OCI-LY1 (cell line): ENCODE measurements around the gene SLC6A18.

ENCODE experiments used
- H2AFZ ChIP-seq: fragments of 200-600 bp; sonication (generic), shearing (Covaris generic); 2 replicates; pipeline ENCODE4 v1.6.0; 2014; ENCODE audit warnings: antibody characterized with exemption, mild to moderate bottlenecking, low read length
- H3F3A ChIP-seq: fragments of 200-600 bp; sonication (generic), shearing (Covaris generic); 2 replicates; pipeline ENCODE4 v1.6.0; 2014; ENCODE audit warnings: mild to moderate bottlenecking, antibody characterized with exemption, low read length, moderate library complexity; ENCODE audit not compliant: insufficient read depth
- H3K27ac ChIP-seq: fragments of 200-600 bp; sonication (generic); 2 replicates; pipeline ENCODE4 v1.5.1; 2014; ENCODE audit warnings: low read length, mixed run types, mild to moderate bottlenecking, low read depth; ENCODE audit not compliant: poor library complexity, severe bottlenecking
- H3K27me3 ChIP-seq: fragments of 200-600 bp; sonication (generic); 2 replicates; pipeline ENCODE4 v1.6.0; 2014; ENCODE audit warnings: antibody characterized with exemption, mild to moderate bottlenecking, low read length, moderate library complexity; ENCODE audit not compliant: insufficient read depth
- H3K36me3 ChIP-seq: fragments of 200-600 bp; sonication (generic); 2 replicates; pipeline ENCODE4 v1.6.1; 2014; ENCODE audit warnings: mild to moderate bottlenecking, antibody characterized with exemption, low read length, moderate library complexity, mixed read lengths; ENCODE audit not compliant: insufficient read depth
- H3K4me1 ChIP-seq: fragments of 200-600 bp; sonication (generic); 2 replicates; pipeline ENCODE4 v1.5.1; 2014; ENCODE audit warnings: mild to moderate bottlenecking, low read length, moderate library complexity; ENCODE audit not compliant: insufficient read depth, severe bottlenecking
- H3K4me2 ChIP-seq: fragments of 200-600 bp; sonication (generic), shearing (Covaris generic); 2 replicates; pipeline ENCODE4 v1.6.1; 2014; ENCODE audit warnings: low read length
- H3K4me3 ChIP-seq: fragments of 200-600 bp; sonication (generic); 2 replicates; pipeline ENCODE4 v1.5.1; 2014; ENCODE audit warnings: low read length, low read depth, mild to moderate bottlenecking, mixed read lengths; ENCODE audit not compliant: poor library complexity, severe bottlenecking
- H3K79me2 ChIP-seq: fragments of 200-600 bp; shearing (Covaris generic); 2 replicates; pipeline ENCODE4 v1.6.1; 2016; ENCODE audit warnings: mixed run types, low read length, mixed read lengths; ENCODE audit not compliant: insufficient read depth
- H3K9ac ChIP-seq: fragments of 200-600 bp; sonication (generic), shearing (Covaris generic); 2 replicates; pipeline ENCODE4 v1.6.1; 2014; ENCODE audit warnings: mild to moderate bottlenecking, low read length, mixed read lengths
- H3K9me2 ChIP-seq: fragments of 200-600 bp; sonication (generic), shearing (Covaris generic); 2 replicates; pipeline ENCODE4 v1.6.1; 2014; ENCODE audit warnings: low read depth, mild to moderate bottlenecking, low read length, mixed read lengths
- H3K9me3 ChIP-seq: fragments of 200-600 bp; shearing (Covaris generic); 2 replicates; pipeline ENCODE4 v1.6.1; 2014; ENCODE audit warnings: low read length, mixed read lengths
- H4K20me1 ChIP-seq: fragments of 200-600 bp; sonication (generic), shearing (Covaris generic); 2 replicates; pipeline ENCODE4 v1.6.0; 2016; ENCODE audit warnings: mild to moderate bottlenecking, low read length; ENCODE audit not compliant: insufficient read depth
- CTCF ChIP-seq: fragments of 200-600 bp; sonication (generic), shearing (Covaris generic); IDR thresholded peaks from 2 replicates; pipeline ENCODE4 v1.5.1; 2017; ENCODE audit warnings: mild to moderate bottlenecking, antibody characterized with exemption, low read length, moderate library complexity, mixed read lengths
- EZH2 ChIP-seq: fragments of 200-600 bp; sonication (generic), shearing (Covaris generic); IDR thresholded peaks from 2 replicates; pipeline ENCODE4 v1.8.0; 2017; ENCODE audit warnings: borderline replicate concordance, mixed run types, mild to moderate bottlenecking, antibody characterized with exemption, low read length, moderate library complexity, mixed read lengths

Gene SLC6A18

GRCh38 chr5:1217596-1218206 lies 7.5 kb upstream of the SLC6A18 start:
- Histone ChIP-seq H3K9me3 (no peaks in the 10 kb centered on the region), H3K36me3 (no peaks in the 10 kb centered on the region), H2AFZ (no peak overlapping the region), H3K4me2 (no peak overlapping the region), H3K4me3 (no peak overlapping the region), H3K27ac (no peak overlapping the region), H3K79me2 (no peaks in the 10 kb centered on the region), H3F3A (no peaks in the 10 kb centered on the region), H3K9me2 (no peaks in the 10 kb centered on the region), H4K20me1 (no peaks in the 10 kb centered on the region), H3K4me1 (no peaks in the 10 kb centered on the region), H3K9ac (no peak overlapping the region), H3K27me3 (no peaks in the 10 kb centered on the region; the same call in 1 of the 2 replicates)
- TF ChIP-seq CTCF (no peak), EZH2 (no peak)

- Histone ChIP-seq H3K9ac (no peak overlapping the region), H3K36me3 (no peaks in the 10 kb centered on the region), H3K9me2 (no peaks in the 10 kb centered on the region)
Measured at GRCh38 chr5:1218351-1219080, 6.7 kb upstream of the SLC6A18 start.

DNA sequence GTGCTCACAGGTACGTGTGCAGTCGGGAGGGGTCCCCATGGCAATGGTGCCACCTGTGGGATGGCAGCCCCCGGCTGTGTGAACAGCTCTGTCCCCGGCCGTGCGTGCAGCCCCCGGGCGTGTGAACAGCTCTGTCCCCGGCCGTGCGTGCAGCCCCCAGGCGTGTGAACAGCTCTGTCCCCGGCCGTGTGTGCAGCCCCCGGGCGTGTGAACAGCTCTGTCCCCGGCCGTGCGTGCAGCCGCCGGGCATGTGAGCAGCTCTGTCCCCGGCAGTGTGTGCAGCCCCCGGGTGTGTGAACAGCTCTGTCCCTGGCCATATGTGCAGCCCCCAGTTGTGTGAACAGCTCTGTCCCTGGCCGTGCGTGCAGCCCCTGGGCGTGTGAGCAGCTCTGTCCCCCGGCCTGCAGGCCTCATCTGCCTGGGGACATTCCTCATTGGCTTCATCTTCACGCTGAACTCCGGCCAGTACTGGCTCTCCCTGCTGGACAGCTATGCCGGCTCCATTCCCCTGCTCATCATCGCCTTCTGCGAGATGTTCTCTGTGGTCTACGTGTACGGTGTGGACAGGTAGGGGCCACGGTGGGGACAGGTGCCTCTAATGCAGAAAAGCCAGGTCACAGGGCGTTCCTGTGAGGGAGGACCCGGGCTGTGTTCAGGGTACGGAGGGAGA lies 5.9 kb upstream of the SLC6A18 start:
- Histone ChIP-seq H3K9me3 (no peaks in the 10 kb centered on the region), H3K36me3 (no peaks in the 10 kb centered on the region), H3F3A (no peaks in the 10 kb centered on the region), H3K4me3 (no peak overlapping the region), H3K4me1 (no peaks in the 10 kb centered on the region), H3K27me3 (no peaks in the 10 kb centered on the region; the same call in 1 of the 2 replicates), H2AFZ (no peak overlapping the region), H3K27ac (no peak overlapping the region), H4K20me1 (no peaks in the 10 kb centered on the region), H3K9me2 (no peaks in the 10 kb centered on the region), H3K79me2 (no peaks in the 10 kb centered on the region), H3K4me2 (no peak overlapping the region), H3K9ac (no peak overlapping the region)
- TF ChIP-seq CTCF: no peak
- no peak for TF ChIP-seq EZH2

More at GRCh38 chr5:1218351-1219080, 6.7 kb upstream of the SLC6A18 start:
- TF ChIP-seq EZH2 (no peak), CTCF (no peak)
- no peak overlapping the region for H2AFZ ChIP-seq
- no peaks in the 10 kb centered on the region for H3K79me2 ChIP-seq
- no peaks in the 10 kb centered on the region for H3K4me1 ChIP-seq
- no peaks in the 10 kb centered on the region for H3K9me3 ChIP-seq
- H3K27ac ChIP-seq: no peak overlapping the region
- no peaks in the 10 kb centered on the region for H4K20me1 ChIP-seq
- no peak overlapping the region for H3K4me3 ChIP-seq
- H3K4me2 ChIP-seq: no peak overlapping the region
- no peaks in the 10 kb centered on the region for H3F3A ChIP-seq
- no peaks in the 10 kb centered on the region; the same call in 1 of the 2 replicates for H3K27me3 ChIP-seq
